ENCODE results near the gene CTSH.

Gene CTSH, protein sequence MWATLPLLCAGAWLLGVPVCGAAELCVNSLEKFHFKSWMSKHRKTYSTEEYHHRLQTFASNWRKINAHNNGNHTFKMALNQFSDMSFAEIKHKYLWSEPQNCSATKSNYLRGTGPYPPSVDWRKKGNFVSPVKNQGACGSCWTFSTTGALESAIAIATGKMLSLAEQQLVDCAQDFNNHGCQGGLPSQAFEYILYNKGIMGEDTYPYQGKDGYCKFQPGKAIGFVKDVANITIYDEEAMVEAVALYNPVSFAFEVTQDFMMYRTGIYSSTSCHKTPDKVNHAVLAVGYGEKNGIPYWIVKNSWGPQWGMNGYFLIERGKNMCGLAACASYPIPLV

GRCh38 chr15:78944669-78945407, at the start of gene CTSH:
TSS of gene CTSH (minus strand) at chr15:78945046. CDS start at chr15:78944981, 65 bp downstream.
- peak; percentile 89 for DNase-seq (ENCODE audit: low spot score)

GRCh38 chr15:78993931-78994530, 49.2 kb upstream of the CTSH start:
- DNase-seq (ENCODE audit: low spot score): no peak

- DNase-seq (ENCODE audit: low spot score): no peak
Measured at GRCh38 chr15:78993257-78993930, 48.5 kb upstream of the CTSH start.

DNA sequence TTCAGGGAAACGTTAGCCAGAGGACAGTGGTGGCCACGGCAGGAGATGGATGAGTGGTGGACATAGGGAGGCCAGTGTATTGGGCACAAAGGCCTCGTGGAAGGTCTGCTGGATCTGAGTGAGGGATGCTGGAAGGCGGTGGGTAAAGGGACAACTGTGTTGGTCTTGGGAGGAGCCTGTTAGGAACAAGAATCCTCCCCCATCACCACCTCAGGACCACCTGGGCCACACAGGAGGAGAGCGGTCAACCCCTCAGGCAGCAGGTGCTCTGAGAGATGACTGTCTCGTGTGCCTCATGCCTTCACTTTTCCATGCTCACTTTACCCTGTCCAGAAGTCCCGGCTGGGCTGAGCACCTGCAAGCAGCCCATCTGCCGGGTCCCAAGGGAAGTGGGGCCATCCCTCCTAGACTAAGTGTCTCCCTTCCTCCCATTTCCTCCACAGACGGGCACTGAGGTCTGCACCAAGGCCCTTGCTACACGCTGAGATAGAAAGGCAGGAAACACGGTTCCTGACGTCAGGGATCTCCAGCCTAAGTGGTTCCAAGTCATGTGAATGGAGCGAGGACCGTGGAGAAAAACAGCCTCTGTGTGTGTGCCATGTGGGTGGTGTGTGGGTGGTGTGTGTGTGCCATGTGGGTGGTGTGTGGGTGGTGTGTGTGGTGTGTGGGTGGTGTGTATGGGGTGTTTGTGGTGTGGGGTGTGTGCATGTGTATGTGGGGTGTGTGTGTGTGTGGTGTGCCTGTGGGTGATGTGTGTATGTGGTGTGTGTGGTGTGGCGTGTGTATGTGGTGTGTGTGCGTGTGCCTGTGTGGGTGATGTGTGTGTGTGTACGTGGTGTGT, 47.8 kb upstream of the CTSH start:
- DNase-seq (ENCODE audit: low spot score): no peak

GRCh38 chr15:78991879-78992278, 47.0 kb upstream of the CTSH start:
- no peak for DNase-seq (ENCODE audit: low spot score)

GRCh38 chr15:78991476-78991875, 46.6 kb upstream of the CTSH start:
- DNase-seq (ENCODE audit: low spot score): no peak

- no peak for DNase-seq (ENCODE audit: low spot score)
Measured at GRCh38 chr15:78990278-78990677, 45.4 kb upstream of the CTSH start.

- DNase-seq (ENCODE audit: low spot score): no peak
Measured at GRCh38 chr15:78989701-78990240, 44.9 kb upstream of the CTSH start.

GRCh38 chr15:78988361-78988911, 43.6 kb upstream of the CTSH start:
- DNase-seq (ENCODE audit: low spot score): no peak

DNA sequence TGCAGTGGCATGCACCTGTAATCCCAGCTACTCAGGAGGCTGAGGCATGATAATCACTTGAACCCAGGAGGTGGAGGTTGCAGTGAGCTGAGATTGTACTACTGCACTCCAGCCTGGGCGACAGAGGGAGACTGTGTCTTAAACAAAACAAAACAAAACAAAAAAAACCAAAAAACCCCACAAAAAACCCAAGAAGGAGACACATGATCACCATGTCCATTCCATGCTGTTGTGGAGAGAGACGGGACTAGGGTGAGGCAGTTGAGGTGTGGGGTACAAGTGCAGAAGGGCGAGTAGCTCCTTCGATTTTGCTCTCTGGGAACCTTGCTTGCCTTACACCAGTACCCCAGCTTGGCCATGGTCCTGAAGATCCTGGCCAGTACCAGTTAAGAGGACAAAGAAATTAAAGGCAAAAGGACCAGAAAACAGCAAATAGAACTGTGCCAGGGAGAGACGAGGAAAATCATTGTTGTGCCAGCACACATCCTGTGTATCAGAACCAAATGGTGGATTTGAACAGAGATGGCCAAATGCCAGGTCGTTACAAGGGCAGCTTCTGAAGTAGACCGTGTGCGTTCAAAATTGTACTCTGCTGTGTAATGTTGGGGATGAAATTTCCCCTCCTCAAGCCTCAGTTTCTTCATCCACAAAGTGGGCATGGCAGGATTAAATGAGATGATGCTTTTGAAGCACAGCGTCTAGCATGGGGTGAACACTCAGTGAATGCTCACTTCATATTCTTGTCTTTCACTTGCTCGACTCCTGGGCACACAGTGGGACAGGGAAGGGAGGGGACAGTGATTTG, 42.9 kb upstream of the CTSH start:
- DNase-seq (ENCODE audit: low spot score): no peak

DNA sequence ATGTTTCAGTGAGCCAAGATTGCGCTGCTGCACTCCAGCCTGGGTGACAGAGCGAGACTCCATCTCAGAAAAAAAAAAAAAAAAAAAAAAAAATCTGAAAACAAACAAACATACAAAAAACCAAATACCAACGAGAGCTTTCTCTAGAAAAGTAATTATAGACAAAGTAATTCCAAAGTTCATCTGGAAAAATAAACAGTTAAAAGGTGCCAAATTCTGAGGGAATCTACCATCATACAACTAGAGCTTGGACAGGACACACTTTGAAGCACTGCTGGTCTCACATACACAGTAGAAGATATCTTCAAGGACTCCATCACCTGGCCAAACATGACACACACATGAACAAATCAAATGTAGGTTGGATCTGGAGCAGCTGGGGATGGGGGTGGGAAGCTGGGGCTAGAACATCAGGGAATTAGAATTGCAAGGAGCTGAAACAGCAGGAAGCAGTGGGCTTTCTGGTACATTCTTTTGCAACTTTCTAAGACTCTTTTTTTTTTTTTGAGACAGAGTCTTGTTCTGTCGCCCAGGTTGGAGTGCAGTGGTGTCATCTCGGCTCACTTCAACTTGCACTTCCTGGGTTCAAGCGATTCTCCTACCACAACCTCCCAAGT, 41.1 kb upstream of the CTSH start:
- DNase-seq (ENCODE audit: low spot score): no peak

DNA sequence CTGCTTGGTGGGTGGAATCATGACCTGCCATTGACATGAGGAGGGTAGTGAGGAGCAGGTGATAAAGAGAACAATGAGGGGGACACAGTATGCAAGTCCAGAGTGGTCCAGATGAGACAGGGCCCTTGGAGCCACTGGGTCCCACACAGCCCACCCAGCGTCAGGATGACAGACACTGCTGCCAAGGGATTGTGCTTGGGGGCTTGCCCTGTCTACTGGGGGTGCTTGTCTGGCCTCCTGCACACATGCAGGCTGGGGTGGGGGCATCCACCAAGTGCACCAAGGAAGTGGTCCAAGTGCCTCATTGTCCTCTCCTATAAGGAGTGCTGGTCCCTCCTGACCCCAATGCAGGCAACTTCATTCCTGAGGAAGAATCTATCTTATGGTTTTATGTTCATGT, 39.2 kb upstream of the CTSH start:
- DNase-seq (ENCODE audit: low spot score): no peak

- no peak for DNase-seq (ENCODE audit: low spot score)
Measured at GRCh38 chr15:78983146-78983918, 38.5 kb upstream of the CTSH start.

GRCh38 chr15:78982736-78983135, 37.9 kb upstream of the CTSH start:
- DNase-seq (ENCODE audit: low spot score): no peak

- DNase-seq (ENCODE audit: low spot score): no peak
Measured at GRCh38 chr15:78981532-78982313, 36.9 kb upstream of the CTSH start.

DNA sequence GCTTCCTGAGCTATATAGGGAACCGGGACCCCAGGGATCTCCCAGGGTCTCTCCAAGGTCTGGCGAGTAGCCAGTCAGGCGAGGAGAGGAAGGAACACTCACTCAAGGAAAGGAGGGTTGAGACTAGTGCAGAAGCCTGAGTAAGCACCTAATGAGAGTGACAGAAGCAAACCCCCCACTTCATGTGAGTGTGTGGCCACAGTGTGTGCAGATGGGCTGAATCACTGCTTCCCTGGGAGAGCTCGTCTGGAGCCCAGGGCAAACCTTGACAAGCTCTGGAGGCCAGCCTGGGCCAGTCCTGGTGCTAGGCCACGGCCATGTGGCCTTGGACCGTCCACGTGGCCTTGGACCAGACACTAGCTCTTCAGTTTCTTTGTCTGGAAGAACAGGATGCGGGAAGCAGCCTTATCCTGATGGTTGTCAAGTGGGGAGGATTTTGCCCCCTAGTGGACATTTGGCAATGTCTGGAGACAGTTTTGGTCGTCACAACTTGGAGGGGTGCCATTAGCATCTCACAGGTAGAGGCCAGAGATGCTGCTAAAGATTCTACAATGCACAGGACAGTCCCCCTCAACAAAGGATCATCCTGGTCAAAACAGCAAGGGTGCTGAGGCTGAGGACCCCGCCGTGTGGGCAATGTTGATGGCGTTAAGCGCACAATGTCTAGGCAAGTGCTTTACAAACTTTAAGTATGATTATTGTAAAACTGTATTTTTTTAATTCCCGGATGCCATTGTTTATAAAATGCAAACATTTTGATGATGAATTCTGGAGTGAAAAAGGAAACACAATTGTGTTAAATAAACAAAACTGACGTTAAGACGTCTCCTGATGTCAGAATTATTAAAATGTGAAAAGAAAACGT, 34.8 kb upstream of the CTSH start:
- peak; percentile 73 for DNase-seq (ENCODE audit: low spot score)

GRCh38 chr15:78978601-78979179, 33.8 kb upstream of the CTSH start:
- DNase-seq (ENCODE audit: low spot score): no peak
